Body of pancreas (tissue), 4 donors: ENCODE data around the gene INTS12. TPM values are rescaled to one million over a fixed set of nuclear protein-coding genes. Genes with fewer than 3 reads are reported as not detected.
A peak's percentile ranks its signal among the peaks of the same experiment; 100 is the strongest.

Experiments used
- ATAC-seq: fragments of 150-250 bp; one replicate; pipeline ENCODE4 v1.9.1; 2016
- DNase-seq, 4 donors: peaks; one replicate each; pipeline ENCODE4 v3.0.0-alpha.2; 2019
- H3K27ac ChIP-seq, 4 donors: fragments of 200-600 bp; sonication (generic); 1 replicate in 3 of 4; 2 replicates in 1 of 4; pipeline versions ENCODE4 v1.5.1 to v1.6.1; 2016 to 2019; ENCODE audit warnings: mild to moderate bottlenecking in 1 of 4, mixed read lengths in 1 of 4, moderate library complexity in 1 of 4
- H3K27me3 ChIP-seq, 2 donors: fragments of 200-600 bp; sonication (generic); one replicate each; pipeline ENCODE4 v1.6.0; 2016; ENCODE audit warnings: mild to moderate bottlenecking in 1 of 2
- H3K36me3 ChIP-seq, 2 donors: fragments of 200-600 bp; sonication (generic); replicated peaks in 1 of 2; 2 replicates each; pipeline ENCODE4 v1.5.1; 2016; ENCODE audit warnings: low read depth in 2 of 2; ENCODE audit not compliant: insufficient read depth in 1 of 2
- H3K4me1 ChIP-seq: fragments of 200-600 bp; sonication (generic); one replicate; pipeline ENCODE4 v1.6.0; 2016
- H3K4me3 ChIP-seq, 2 donors: fragments of 200-600 bp; sonication (generic); 1 replicate in 1 of 2; 2 replicates in 1 of 2; pipeline ENCODE4 v1.5.1; 2016 to 2019
- H3K9me3 ChIP-seq, 3 donors: fragments of 200-600 bp; sonication (generic); 1 replicate in 2 of 3; 2 replicates in 1 of 3; pipeline ENCODE4 v1.5.1; 2016
- CTCF ChIP-seq, 7 experiments: fragments of 450-650 bp in 4 of 7; fragments of 200-600 bp in 3 of 7; sonication (generic) in 3 of 7; IDR thresholded peaks; one replicate each; pipeline ENCODE4 v1.5.1; 2016 to 2019; ENCODE audit warnings: antibody characterized with exemption in 7 of 7
- POLR2A ChIP-seq, 3 donors: fragments of 450-650 bp; IDR thresholded peaks; one replicate each; pipeline ENCODE4 v1.6.1; 2016; ENCODE audit warnings: antibody characterized with exemption in 3 of 3, mild to moderate bottlenecking in 2 of 3
- WGBS, 2 donors: methylation state at CpG; one replicate each; pipeline ENCODE4 v1.1.5; 2017; 5-methylcytosine and 5-hydroxymethylcytosine counted together
- intact Hi-C: fragments of 100-400 bp; cut with DNase I; formaldehyde crosslinking; loops from one replicate; pipeline ENCODE4 v1.15.1; 2023
- total RNA-seq, 2 donors: library from RNA; depleted of rRNA; stranded (reverse); fragments of >200 nt; gene quantifications; one replicate each; pipeline ENCODE4 v1.1.0, GENCODE V29; 2016

INTS12 gene
- total RNA-seq, 2 donors from 2014 or later = 9.3 to 10.2 TPM

- no peaks in the 10 kb centered on the region for H3K9me3 ChIP-seq
- H3K36me3 ChIP-seq = peaks cover 0 to 1% of the 10 kb centered on the region in 2 donors
- DNase-seq (no peak), ATAC-seq (no peak)
- H3K4me1 ChIP-seq = peaks cover 31% of the 10 kb centered on the region
- TF ChIP-seq POLR2A (IDR thresholded peaks at IDR 0.05) = no peak
- no peak for TF ChIP-seq CTCF (IDR thresholded peaks at IDR 0.05)
- H3K27ac ChIP-seq = no peak overlapping the region
- intact Hi-C loops = no loop called here
- 13 to 34% methylated on average over 1 of the region's 1 CpG for WGBS, 2 donors
- H3K4me3 ChIP-seq = no peak overlapping the region
- H3K27me3 ChIP-seq = no peaks in the 10 kb centered on the region
Observed at GRCh38 chr4:105634402-105635080, 73.9 kb downstream of the INTS12 start.

GRCh38 chr4:105633241-105633640 lies 75.2 kb downstream of the INTS12 start:
- Histone ChIP-seq H3K27ac (peak overlapping the region in 3 of 4 donors; percentile 3 to 56 (median 39)), H3K4me3 (no peak overlapping the region), H3K9me3 (no peaks in the 10 kb centered on the region), H3K27me3 (no peaks in the 10 kb centered on the region), H3K4me1 (peaks cover 31% of the 10 kb centered on the region), H3K36me3 (peaks cover 0 to 1% of the 10 kb centered on the region in 2 donors)
- TF ChIP-seq CTCF (IDR thresholded peaks at IDR 0.05) (no peak), POLR2A (IDR thresholded peaks at IDR 0.05) (no peak)
- peak; percentile 77 for ATAC-seq
- WGBS, 2 donors = 16 to 20% methylated on average over 3 of the region's 3 CpGs
- intact Hi-C loops = no loop called here
- DNase-seq = peak in 1 of 4 donors; percentile 46

Other genes with a start within 250 kb of the INTS12 start
- 100 to 1,000 TPM in 1 of 2 donors, 10 to 100 TPM in 1; 57.4 to 279 TPM for gene PPA2, start 234.6 kb downstream of the INTS12 start, total RNA-seq
- 10 to 100 TPM; 22.4 to 24.6 TPM for gene ARHGEF38, start 156.1 kb downstream of the INTS12 start, total RNA-seq
- gene GSTCD, start 95 bp upstream of the INTS12 start, total RNA-seq = 1 to 10 TPM; 3.9 to 5.9 TPM
- gene NPNT, start 186.8 kb upstream of the INTS12 start, total RNA-seq = 10 to 100 TPM; 28.7 to 29.1 TPM